ENCODE results near the gene PLEK2.

DNA sequence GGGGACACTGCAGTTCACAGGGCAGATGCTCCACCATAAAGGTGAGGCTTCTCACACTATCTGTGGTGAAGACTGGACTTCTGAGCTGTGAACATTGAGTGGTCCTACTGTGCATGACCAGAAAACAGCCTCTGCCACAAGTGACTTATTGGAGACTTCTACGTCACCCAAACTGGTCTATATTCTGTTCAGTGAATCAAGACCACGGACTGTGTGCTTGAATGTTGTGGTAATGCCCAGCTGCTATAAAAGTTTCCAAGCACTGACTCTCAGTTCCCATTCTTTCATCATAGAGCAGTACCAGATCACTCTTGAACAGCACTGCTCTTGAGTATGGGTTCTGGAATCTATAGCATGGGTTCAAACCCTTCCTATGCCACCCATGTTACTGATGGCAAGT lies 4.8 kb upstream of the PLEK2 start:
- TF ChIP-seq CTCF (IDR thresholded peaks at IDR 0.05; ENCODE audit: insufficient read depth, low read length) (no peak), REST (IDR thresholded peaks at IDR 0.05; ENCODE audit: insufficient replicate concordance, low read depth) (no peak), POLR2AphosphoS5 (IDR thresholded peaks at IDR 0.05; ENCODE audit: low read depth) (no peak), SPI1 (IDR thresholded peaks at IDR 0.05; ENCODE audit: borderline replicate concordance, low read depth) (no peak), GABPA (IDR thresholded peaks at IDR 0.05; ENCODE audit: low read depth) (no peak)
